RPMI8226 (cell line): ENCODE measurements around the gene FAM118A.
"Not testable (repeated sequence)": the region's sequence is repeated elsewhere in the genome, so short reads cannot be mapped to it uniquely, and the experiment has no call there.

ENCODE experiments used
- DNase-seq: peaks from one replicate; pipeline ENCODE4 v3.0.0-alpha.2; 2015

Gene FAM118A

DNA sequence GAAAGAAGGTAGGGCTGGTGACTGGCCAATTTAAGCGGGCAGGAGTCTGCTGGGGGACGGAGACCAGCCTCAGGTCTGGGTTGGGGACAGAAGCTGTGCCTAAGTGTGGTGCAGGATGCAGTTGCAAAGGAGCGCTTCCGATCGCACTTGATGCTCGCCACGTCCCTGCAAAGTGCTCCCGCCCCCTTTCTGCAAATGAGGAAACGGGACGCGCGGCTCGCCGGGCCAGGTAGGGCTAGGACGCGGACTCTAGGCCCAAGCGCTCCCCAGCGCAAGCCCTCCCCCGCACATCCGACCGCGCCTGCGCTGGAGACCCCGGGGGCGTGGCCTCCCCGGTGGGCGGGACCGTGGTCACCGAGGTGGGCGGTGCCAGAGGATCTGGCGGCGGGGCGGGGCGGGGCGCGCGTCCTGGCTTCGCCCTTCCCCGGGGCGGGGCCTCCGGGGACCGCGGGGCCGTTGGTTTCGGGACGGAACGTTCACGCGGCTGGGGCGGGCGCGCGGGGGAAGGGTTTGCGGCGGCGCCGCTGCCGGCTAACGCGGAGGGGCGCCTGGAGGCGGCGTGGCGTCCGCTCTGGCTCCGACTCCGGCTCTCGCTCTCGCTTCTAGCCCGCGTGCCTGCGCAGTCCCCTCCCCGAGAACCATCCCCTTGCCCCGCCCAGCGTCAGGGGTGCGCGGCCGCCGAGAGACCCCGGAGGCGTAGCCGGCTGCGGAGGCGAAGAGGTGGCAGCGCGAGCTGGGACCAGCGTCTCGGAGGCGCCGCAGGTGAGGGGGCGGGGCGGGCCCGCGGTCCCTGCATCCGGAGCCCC lies at the start of gene FAM118A:
FAM118A (plus strand) TSS at position 513 of the 806 bp plus-strand sequence. CDS start 12,446 bp downstream, outside the sequence.
- peak; percentile 97 for DNase-seq

DNA sequence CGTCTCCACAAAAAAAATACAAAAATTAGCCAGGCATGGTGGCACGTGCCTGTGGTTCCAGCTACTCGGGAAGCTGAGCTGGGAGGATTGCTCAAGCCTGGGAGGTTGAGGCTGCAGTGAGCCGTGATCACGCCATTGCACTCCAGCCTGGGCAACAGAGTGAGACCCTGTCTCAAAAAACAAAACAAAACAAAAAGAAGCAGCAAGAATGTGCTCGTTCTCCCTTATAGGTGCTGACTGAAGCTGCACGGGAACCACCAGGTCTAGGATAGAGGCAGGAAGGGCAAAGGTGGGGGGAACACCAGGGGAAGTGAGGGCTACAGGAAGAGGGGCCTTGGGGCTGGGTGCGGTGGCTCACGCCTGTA lies 49.4 kb upstream of the FAM118A start:
- not testable (repeated sequence) for DNase-seq

DNA sequence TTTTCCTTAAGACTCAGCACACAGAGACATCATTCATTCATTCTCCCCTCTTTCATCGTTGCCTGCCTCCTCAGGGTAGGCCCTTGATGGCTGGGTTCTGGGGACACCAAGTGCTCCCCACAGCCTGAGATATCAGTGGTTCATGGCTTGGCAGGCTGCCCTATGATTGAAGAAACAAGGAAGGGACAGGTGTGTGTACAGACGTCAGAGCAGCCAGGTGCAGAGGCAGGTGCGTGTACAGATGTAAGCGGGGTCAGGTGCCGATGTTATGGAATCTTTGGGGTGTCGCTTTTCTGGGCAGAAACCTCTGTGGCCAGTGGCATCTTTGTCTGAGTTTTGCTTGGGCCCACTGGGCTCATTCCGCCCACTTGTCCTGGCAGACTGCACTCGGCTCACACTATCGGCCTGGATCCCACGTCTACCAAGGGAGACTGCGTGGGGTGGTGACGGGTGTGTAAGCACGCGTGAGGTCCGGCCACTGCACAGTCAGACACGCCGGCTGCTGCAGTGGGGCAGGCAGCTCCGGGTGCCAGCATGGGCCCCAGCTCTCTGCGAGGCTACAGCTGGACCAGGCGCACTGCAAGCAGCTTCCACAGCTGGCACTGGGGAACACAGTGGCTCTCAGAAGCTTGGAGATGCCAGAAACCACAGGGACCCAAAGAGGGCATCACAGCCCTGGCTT lies 48.2 kb upstream of the FAM118A start:
- DNase-seq, result peak; percentile 90

DNA sequence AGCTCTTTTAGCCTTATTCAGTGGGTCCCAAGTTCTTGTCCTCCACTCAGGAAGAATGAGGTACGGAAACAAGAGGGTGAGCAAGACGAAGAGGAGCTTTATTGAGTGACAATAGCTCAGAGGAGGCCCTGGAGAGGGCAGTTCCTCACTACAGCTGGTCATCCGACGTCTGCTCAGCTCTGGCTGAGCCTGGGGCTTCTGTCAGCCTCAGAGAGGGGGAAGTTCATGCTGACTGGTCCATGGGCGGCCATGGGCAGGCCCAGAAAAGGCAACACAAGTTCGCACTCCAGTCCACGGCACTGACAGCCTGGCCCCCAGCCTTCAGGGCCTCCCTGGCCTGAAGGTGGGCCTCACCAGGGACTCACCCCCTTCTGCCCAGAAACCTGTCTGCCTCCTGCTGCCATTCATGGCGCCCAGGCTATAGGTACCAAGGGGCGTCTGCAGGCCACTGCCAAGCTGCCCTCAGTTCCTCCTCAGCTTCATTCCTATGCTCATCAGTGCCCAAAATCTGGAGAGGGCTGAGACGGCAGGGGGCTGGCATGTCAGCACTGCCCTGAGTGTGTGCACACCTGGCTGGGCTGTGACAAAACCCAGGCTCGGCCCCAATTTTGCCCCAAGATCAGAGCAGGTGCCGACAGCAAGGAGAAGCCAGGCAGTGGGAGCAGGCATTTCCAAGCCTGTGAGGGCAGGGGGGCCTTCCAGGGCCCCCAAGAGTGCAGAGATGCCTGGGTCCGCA lies 47.4 kb upstream of the FAM118A start:
- DNase-seq, result peak; percentile 28

DNA sequence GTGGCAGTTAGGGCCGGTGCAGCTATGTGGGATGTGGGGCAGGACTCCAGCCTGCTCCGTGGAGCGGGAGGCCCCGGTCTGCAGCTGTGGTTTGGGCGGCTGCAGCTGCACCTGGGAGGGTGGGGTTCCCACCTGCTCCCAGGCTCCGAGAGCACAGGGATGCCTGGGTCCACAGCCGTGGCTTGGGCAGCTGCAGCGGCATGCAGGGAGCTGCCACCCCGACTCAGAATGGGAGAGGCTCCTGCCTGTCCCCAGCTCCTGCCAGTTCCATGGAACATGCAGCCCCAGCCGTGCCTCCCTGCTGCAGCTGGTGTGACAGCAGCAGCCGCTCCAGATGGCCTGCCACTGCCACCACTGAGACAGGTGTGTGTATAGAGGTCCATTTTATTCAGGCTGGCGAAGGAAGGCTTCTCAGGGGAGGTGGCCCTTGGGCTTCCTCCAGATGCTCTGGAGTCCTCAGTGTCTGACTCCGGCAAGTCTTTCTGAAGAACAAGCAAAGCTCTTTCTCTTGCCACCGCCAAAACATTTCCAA lies 46.7 kb upstream of the FAM118A start:
- DNase-seq, result peak; percentile 86

DNA sequence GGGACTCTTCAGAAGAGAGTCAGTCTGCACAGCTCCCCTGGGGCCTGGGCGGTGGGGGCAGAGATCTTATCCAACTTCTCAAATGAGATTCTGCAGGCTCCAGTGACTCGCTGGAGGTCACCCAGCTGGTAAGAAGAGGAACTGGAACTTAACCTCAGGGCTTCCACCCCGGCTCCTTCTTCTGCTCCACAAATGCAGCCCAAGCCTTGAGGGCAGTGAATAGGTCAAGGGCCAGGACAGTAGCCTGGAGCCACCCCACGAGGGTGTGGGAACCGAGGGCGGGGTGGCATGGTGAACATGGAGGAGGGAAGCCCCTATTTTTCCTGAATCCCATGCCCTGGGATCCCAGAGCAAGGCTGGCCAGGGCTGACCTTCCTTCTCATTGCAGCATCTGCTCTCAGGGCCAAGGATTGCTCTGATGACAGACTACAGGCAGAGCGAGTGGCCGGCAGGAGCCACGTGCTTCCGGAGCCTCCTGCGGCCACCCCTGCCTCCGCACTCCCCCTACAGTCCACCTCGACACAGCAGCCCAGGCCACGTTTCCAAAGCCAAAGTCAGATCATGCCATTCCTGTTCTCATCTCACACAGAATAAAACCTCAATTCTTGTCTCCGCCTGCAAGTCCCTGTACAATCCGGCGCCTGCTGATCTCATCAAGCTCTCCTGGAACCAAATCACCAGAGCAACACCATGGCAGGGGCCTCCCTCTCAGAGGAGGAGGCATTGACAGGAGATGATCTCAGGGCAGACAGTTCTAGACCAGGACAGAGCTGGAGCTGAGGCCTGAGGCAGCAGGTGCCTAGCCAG lies 46.1 kb upstream of the FAM118A start:
- peak; percentile 92 for DNase-seq

DNA sequence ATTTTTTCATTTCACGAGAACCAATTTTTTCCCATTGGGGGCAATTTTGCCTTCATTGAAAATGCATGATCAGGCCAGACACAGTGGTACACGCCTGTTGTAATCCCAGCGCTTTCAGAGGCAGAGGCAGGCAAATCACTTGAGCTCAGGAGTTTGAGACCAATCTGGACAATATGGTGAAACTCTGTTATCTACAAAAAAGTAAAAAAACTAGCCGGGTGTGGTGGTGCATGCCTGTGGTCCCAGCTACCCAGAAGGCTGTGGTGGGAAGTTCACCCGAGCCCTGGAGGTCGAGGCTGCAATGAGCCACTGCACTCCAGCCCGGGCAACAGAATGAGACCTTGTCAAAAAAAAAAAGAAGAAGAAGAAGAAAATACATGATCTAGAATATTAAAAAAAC lies 44.2 kb upstream of the FAM118A start:
- no peak for DNase-seq

DNA sequence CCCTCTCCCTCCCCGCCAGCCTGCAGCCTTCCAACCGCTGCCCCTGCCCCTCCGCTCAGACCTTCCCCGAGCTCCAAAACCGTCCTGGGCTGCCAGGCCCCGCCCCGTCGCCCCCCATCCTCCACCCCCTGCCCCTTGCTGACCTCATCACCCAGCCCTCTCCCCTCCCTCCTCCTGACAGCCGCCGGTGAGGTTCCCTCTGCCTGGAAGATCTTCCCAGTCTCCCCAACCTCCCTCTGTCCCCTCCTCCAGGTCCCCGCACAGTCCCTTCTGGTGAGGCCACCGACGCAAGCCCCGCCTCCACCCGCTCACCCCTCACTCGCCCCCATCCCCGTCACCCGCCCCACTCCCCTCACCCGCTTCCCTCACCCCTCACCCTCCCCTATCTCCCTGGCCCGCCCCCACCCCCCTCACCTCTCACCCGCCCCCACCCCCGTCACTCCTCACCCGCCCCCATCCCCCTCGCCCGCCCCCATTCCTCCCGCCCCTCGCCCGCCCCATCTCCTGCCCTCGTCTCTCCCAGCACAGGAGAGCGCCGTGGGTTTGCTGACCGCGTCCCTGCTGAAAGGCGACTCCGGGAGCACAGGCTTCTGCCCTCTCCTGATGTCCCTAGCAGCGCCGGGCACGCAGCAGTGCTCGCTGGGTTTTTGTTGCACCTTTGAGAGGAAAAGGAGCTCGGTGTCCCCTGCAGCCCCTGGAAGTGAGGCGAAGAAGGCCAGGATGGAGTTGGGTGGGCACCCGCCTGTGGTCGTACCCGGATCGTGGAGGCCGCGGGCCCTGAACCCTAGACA lies 41.4 kb upstream of the FAM118A start:
- peak; percentile 26 for DNase-seq

DNA sequence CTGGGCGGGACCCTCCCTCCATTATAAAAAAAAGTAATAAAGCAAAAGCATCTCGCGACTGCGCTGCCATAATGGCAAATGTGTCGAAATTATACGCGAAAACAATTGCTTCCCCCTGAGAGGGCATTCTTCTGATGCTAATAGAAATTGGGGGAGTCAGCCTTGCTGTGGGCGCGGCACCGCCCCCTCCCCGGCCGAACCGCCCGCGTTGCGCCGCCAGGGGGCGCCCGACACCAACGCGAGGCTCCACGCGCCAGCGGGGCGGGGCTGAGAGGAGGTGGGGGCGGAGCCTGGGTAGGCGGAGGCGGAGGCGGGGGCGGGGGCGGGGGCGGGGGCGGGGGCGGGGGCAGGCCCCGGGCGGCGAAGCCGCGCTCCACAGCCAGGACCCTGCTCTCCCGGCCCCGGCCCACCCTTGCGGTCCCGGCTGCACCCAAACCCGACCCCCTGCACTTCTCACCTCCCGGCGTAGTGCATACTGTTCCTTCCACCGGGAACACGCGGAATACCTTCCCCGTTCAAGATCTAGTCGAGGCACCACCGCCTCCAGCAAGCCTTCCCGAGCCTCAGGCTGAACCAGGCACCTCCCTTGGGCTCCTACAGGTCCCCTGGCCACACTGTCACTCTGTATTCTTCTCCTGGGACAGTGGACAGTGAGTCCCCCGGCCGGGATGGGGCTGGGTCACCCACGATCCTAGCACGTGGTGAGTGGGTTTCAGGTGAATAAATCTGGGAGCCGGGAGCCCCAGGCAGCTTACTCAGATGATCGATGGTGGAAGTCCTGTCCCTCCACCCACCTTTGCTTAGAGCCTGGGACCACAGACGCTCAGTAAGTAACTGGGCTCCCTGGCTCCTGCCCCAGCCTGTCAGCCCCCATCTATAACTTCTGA lies 40.5 kb upstream of the FAM118A start:
- DNase-seq, result peak; percentile 88

DNA sequence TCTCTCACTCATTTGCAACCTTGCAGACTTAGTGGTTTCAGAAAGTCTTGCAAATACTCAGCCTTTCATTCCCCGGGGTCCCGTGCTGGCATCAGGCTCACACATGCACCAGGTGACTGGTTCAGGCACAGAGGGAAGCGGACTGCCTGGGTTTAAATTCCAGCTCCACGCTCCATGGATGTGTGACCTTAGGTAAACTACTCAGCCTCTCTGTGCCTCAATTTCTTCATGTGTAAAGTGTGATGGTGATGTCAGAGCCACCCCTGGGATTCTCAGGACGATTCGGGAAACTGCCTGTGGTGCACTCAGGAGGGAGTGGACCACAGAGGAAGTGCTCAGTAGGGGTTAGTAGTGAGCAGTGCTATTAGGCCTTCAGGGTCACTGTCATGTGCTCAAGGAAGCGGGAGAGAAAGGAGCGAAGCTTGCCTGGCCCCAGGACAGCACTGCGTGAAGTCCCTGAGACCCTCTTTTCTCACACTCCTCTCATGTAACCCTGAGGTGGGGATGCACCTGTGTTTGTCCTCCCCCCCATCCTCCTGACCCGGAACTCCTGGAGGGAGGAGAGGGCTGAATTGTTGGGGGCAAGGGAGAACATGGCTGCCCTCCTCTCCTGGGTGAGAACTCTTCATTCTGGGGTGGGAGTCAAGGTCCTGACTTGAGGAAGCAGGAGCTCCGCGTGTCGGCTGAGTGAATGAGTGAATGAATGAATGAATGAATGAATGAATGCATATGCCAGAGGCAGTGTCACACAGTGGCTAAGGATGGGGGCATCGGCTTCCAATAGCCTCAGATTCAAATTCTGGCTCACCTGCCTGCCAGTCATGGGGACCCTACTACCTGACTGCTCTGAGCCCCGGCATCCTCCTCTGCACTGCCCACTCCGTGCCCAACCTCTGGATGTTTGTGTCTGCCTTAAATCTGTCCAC lies 39.4 kb upstream of the FAM118A start:
- DNase-seq, result no peak

DNA sequence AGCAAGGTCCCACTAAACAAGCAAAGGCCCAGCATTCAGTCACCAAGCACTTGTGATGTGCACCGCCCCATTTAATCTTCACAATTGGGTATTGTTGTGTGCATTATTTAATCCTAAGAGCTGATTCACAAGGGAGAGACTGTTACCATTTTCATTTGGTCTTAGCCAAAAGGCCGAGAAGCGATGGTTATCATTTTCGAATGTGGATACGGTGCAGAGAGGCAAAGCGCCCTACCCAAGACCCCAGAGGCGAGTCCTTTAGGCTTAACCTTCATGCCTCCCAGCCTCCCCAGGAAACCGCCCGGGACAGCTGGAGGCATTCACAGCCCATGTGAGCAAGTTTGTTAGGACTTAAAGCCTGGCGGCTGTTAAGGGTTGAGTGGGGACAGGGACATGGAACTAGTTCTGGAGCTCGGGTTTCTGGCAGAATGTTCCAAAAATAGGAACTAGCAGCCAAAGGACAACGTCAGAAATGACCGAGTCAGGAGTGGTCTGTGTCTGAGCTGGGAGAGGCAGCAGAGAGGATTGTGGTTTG lies 38.0 kb upstream of the FAM118A start:
- DNase-seq, result no peak

DNA sequence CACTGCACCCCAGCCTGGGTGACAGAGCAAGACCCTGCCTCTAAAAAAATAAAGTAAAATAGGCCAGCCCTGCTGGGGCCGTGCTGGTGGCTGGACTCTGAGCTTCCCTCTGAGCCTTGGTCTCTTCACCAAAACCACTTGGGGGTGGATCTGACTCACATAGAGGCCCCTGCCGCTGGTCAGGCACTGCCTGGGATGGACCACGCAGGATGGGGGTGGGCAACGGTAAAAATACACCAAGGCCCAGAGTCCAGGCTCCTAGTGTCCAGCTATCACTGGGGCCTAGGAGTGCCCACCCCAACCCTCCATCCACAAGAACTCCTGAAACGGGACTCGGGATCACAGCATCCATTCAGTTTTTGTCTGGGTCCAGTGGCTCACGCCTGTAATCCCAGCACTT lies 37.2 kb upstream of the FAM118A start:
- DNase-seq, result no peak

DNA sequence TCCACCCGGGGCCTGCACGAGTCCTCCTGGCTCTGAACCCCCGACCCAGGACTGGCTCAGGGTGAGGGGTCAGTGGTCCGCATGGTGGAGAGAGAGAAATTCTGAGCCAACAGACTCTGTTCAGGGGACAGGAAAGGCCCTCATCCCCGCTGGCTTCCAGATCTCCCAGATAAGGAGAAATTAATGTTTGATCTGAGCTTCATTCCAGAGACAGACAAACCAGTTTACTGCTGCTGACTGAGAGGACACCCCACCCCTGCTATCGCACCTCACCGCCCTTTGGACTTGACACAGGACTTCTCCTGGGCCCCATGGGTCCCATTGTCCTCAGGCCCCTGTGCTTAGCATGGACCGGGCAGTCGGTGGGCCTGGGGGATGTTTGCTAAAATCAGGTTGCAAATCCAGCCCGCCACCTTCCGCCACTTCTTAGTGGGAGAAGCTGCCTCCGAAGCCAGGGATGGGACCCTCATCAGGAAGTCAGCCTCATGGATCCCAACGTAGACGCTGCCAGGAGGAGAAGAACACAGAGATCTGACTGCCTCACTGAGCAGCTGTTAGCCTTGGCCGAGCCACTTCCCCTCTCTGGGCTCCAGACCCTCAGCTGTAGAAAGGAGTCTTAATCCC lies 36.2 kb upstream of the FAM118A start:
- no peak for DNase-seq

DNA sequence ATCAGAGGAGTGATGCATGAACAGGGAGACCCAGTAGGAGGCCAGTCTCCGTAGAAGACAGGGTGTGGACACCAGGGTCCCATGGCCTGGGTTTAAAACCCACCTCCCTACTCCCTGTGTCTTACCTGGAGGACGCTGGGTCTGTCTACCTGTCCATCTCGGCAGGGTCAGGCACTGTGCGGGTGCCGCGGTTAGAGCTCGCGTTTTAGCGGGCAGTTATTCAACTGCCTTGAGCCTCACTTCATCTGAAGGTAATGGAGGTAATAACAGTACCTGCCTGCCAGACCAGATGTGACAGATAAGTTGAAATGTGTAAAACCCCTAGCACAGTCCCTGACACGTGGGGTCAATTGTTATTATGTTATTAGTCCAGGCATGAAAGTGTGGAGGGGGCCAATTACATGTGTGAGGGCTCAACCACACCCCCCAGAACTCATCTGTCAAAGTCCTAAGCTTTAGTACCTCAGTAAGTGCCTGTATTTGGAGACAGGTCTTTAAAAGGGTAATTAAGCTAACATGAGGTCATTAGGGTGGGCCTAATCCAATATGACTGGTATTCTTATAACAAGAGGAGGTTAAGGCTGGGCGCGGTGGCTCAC lies 33.1 kb upstream of the FAM118A start:
- DNase-seq, result no peak

DNA sequence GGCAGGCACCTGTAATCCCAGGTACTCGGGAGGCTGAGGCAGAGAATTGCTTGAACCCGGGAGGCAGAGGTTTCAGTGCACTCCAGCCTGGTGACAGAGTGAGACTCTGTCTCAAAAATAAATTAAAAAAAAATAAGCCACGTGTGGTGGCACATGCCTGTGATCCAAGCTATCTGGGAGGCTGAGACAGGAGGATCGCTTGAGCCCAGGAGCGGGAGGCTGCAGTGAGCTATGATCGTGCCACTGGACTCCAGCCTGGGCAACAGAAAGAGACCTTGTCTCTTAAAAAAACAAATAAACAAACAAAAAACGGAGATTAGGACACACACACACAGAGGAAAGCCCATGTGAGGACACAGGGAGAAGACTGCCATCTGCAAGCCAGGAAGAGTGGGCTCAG lies 32.0 kb upstream of the FAM118A start:
- not testable (repeated sequence) for DNase-seq

DNA sequence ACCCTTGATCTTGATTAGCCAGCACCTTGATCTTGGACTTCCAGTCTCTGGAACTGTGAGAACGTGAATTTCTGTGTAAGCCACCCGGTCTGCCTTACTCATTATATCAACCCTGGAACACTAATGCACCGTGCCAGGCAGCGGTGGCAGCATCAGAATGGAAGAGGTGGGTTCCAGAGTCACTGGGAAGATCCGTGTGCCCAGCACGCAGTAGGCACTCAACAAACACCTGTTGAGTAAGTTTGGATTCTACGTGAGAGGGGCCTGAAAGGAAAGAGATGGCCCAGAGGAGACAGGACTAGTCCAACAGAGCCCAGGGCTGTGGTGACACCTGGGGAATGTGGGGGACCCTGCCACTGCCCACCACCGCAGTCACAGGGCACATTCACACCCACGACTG lies 31.6 kb upstream of the FAM118A start:
- DNase-seq, result no peak

DNA sequence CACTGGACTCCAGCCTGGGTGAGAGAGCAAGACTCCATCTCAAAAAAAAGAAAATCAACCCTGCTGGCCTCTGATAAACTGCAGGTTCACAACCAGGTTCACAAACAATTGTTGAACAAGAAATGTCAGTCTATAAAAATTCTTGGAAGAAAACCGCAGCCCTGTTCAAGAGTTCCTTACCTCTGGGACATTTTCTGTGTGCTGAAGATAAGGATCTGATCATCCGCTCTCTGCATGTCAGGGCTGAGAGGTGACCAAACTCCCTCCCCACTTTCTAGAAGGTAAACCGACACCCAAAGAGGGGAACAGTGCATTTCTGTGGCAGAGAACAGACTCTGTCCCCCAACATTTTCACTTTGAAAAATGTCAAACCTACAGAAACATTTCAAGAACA lies 29.1 kb upstream of the FAM118A start:
- DNase-seq, result no peak

DNA sequence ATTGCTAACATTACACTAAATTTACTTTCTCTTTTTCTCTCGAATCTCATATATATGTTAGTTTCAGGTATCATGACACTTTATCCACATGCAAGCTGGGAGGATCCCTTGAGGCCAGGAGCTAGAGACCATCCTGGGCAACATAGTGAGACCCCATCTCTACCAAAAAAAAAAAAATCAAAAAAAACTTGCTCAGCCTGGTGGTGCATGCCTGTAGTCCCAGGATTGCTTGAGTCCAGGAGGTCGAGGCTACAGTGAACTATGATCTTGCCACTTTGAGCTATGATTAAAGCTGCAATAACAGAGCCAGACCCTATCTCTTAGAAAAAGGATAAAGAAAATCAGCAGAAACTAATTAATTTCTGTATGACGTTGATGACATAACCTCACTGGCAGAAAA lies 28.7 kb upstream of the FAM118A start:
- DNase-seq, result no peak
